KMS-11 (cell line): ENCODE results near the gene CYLD.

ENCODE experiments used
- H2AFZ ChIP-seq: fragments of 200-600 bp; sonication (generic); 2 replicates; pipeline ENCODE4 v1.6.1; 2016; ENCODE audit warnings: antibody characterized with exemption, mixed run types, low read depth
- H3K27ac ChIP-seq: fragments of 200-600 bp; sonication (generic); 2 replicates; pipeline ENCODE4 v1.6.1; 2016; ENCODE audit warnings: mild to moderate bottlenecking, mixed run types
- H3K27me3 ChIP-seq: fragments of 200-600 bp; sonication (generic); 2 replicates; pipeline ENCODE4 v1.6.1; 2017; ENCODE audit warnings: mild to moderate bottlenecking, low read depth, mixed run types, moderate library complexity; ENCODE audit not compliant: insufficient read depth
- H3K36me3 ChIP-seq: fragments of 200-600 bp; sonication (generic); 2 replicates; pipeline ENCODE4 v1.6.1; 2017; ENCODE audit warnings: mild to moderate bottlenecking, mixed run types; ENCODE audit not compliant: insufficient read depth
- H3K4me1 ChIP-seq: fragments of 200-600 bp; sonication (generic); 2 replicates; pipeline ENCODE4 v1.6.1; 2016; ENCODE audit warnings: mild to moderate bottlenecking, low read depth, mixed run types; ENCODE audit not compliant: poor library complexity, severe bottlenecking
- H3K4me2 ChIP-seq: fragments of 200-600 bp; sonication (generic); 2 replicates; pipeline ENCODE4 v1.7.0; 2016; ENCODE audit warnings: mild to moderate bottlenecking, mixed run types
- H3K4me3 ChIP-seq: fragments of 200-600 bp; sonication (generic); IDR thresholded peaks from 2 replicates; pipeline ENCODE4 v1.6.1; 2017; ENCODE audit warnings: low read depth, low read length, mixed read lengths; ENCODE audit not compliant: insufficient read depth
- H3K79me2 ChIP-seq: fragments of 200-600 bp; sonication (generic); 2 replicates; pipeline ENCODE4 v1.6.1; 2016; ENCODE audit warnings: low read depth, mixed run types; ENCODE audit not compliant: insufficient read depth
- H3K9ac ChIP-seq: fragments of 200-600 bp; sonication (generic); 2 replicates; pipeline ENCODE4 v1.6.1; 2016; ENCODE audit warnings: mild to moderate bottlenecking, mixed run types
- H4K20me1 ChIP-seq: fragments of 200-600 bp; sonication (generic); 2 replicates; pipeline ENCODE4 v1.6.1; 2016; ENCODE audit warnings: mild to moderate bottlenecking, mixed run types; ENCODE audit not compliant: insufficient read depth
- CTCF ChIP-seq: fragments of 200-600 bp; sonication (generic); conservative IDR thresholded peaks from 2 replicates; pipeline ENCODE4 v1.6.1; 2017; ENCODE audit warnings: low read depth, mild to moderate bottlenecking, antibody characterized with exemption, low read length, moderate library complexity, mixed read lengths

CYLD gene

GRCh38 chr16:50801036-50801435, 59.1 kb downstream of the CYLD start:
- Histone ChIP-seq H3K4me3 (no peak overlapping the region), H3K36me3 (no peaks in the 10 kb centered on the region), H3K4me1 (no peaks in the 10 kb centered on the region), H4K20me1 (no peaks in the 10 kb centered on the region), H3K27me3 (no peaks in the 10 kb centered on the region), H3K79me2 (no peaks in the 10 kb centered on the region), H2AFZ (no peak overlapping the region), H3K27ac (no peak overlapping the region), H3K9ac (no peak overlapping the region), H3K4me2 (no peak overlapping the region)
- no peak for TF ChIP-seq CTCF

GRCh38 chr16:50802000-50802399, 60.1 kb downstream of the CYLD start:
- Histone ChIP-seq H3K4me2 (no peak overlapping the region), H3K27ac (no peak overlapping the region), H3K36me3 (no peaks in the 10 kb centered on the region), H3K79me2 (no peaks in the 10 kb centered on the region), H2AFZ (no peak overlapping the region), H3K27me3 (no peaks in the 10 kb centered on the region), H4K20me1 (no peaks in the 10 kb centered on the region), H3K4me3 (no peak overlapping the region), H3K4me1 (no peaks in the 10 kb centered on the region), H3K9ac (no peak overlapping the region)
- no peak for TF ChIP-seq CTCF

- no peaks in the 10 kb centered on the region for H3K4me1 ChIP-seq
- H3K27ac ChIP-seq: no peak overlapping the region
- H3K4me3 ChIP-seq: no peak overlapping the region
- H3K79me2 ChIP-seq: no peaks in the 10 kb centered on the region
- no peaks in the 10 kb centered on the region for H3K36me3 ChIP-seq
- no peak overlapping the region for H3K9ac ChIP-seq
- no peak overlapping the region for H2AFZ ChIP-seq
- no peaks in the 10 kb centered on the region for H3K27me3 ChIP-seq
- H3K4me2 ChIP-seq: no peak overlapping the region
- TF ChIP-seq CTCF: no peak
- H4K20me1 ChIP-seq: no peaks in the 10 kb centered on the region
These were observed 61.1 kb downstream of the CYLD start for GRCh38 chr16:50802961-50803360.

GRCh38 chr16:50804290-50804907, 62.5 kb downstream of the CYLD start:
- no peak overlapping the region for H3K4me3 ChIP-seq
- no peak overlapping the region for H3K27ac ChIP-seq
- no peaks in the 10 kb centered on the region for H4K20me1 ChIP-seq
- H3K9ac ChIP-seq: no peak overlapping the region
- H3K27me3 ChIP-seq: no peaks in the 10 kb centered on the region
- H3K4me1 ChIP-seq: no peaks in the 10 kb centered on the region
- no peaks in the 10 kb centered on the region for H3K79me2 ChIP-seq
- no peak overlapping the region for H3K4me2 ChIP-seq
- no peak overlapping the region for H2AFZ ChIP-seq
- no peaks in the 10 kb centered on the region for H3K36me3 ChIP-seq
- no peak for TF ChIP-seq CTCF
